Measurements from ENCODE around the gene FAM114A2.

FAM114A2 gene

DNA sequence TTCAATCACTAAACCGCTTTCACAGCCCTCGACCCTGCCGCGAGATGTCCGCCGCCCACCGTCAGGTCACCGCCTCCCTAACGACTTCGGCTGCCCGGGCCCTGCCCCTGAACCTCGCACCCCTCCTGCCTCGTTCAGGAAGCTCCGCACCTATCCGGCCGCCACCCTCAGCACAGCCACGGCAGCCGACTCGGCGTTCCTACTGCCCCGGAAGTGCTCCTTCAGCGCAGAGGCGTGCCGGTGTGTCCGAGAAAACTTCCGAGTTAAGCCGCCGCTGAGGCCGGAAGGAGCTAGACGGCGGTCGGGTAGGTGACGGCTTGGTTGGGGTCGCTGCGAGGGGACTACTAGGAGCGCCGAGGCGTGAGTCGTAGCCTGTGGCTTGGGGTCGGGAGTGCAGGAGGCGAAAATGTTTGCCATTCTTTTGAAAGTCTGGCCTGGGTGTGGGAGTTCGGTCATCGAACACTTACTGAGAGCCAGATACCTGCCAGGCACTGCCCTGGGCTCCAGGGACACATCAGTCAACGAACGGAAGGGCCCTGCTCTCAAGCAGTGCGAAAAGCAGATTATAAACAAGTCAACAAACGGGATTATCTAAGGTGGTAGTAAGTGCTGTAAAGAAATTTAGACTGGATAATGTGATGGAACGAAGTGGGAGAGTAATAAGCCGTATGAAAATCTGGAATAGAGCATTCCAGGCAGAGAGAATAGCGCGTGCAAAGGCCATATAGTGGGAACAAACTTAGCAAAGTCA, at the start of gene FAM114A2, which contains the start of gene MFAP3:
TSS of gene FAM114A2 (minus strand) at position 204 of the 751 bp plus-strand sequence. CDS start 3,957 bp downstream, outside the sequence.
TSS of gene MFAP3 (plus strand) at position 261 of the 751 bp plus-strand sequence. CDS start 10,756 bp downstream, outside the sequence.
- Histone ChIP-seq H3K4me3 (peak within 1 kb of the TSS; percentile 65 to 93 (median 80)), H3K4me2 (peak within 1 kb of the TSS; percentile 79 to 97 (median 88)), H3K36me3 (peaks cover 0 to 9% (median 0%) of the 10 kb centered on the region in 11 experiments; a peak in 4 of 22 replicates), H3K27me3 (no peaks in the 10 kb centered on the region), H3K27ac (peak within 1 kb of the TSS; percentile 60 to 85 (median 77)), H3K9ac (peak within 1 kb of the TSS; percentile 63 to 88 (median 80)), H3K4me1 (peaks cover 18 to 59% (median 35%) of the 10 kb centered on the region in 10 experiments), H4K20me1 (peaks cover 0 to 4% (median 0%) of the 10 kb centered on the region in 11 experiments; a peak in 6 of 22 replicates), H3K9me3 (replicated peaks in 1 of 11) (no peaks in the 10 kb centered on the region)
- no peak for TF ChIP-seq Cebpa-rat (IDR thresholded peaks at IDR 0.05)

DNA sequence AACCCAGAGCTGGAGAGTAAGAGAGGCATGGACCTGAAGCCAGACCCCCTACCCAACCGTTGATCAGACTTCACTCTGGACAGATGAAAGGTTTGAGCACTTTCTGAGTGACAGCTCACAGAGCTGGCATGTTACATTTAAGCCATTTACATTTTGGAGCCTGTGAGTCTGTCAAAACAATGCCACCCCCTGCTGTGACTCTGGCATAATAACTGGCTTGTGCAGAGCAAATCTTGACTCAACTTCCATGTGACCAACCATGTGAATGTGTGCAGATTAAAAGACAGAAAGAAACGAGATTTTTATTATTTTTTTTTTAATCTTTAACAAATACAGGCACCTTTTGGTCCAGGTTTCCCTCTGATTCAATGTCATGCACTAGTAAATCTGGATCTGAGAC, 48.5 kb upstream of the FAM114A2 start:
- Histone ChIP-seq H3K4me2 (no peak overlapping the region), H3K27ac (no peak overlapping the region), H4K20me1 (no peaks in the 10 kb centered on the region), H3K4me1 (peaks cover 9 to 15% (median 13%) of the 10 kb centered on the region in 10 experiments), H3K36me3 (no peaks in the 10 kb centered on the region), H3K4me3 (no peak overlapping the region), H3K27me3 (no peaks in the 10 kb centered on the region), H3K9me3 (replicated peaks in 1 of 11) (peaks cover 0 to 4% (median 0%) of the 10 kb centered on the region in 11 experiments; a peak in 1 of 22 replicates), H3K9ac (no peak overlapping the region)
- no peak for TF ChIP-seq Cebpa-rat (IDR thresholded peaks at IDR 0.05)

DNA sequence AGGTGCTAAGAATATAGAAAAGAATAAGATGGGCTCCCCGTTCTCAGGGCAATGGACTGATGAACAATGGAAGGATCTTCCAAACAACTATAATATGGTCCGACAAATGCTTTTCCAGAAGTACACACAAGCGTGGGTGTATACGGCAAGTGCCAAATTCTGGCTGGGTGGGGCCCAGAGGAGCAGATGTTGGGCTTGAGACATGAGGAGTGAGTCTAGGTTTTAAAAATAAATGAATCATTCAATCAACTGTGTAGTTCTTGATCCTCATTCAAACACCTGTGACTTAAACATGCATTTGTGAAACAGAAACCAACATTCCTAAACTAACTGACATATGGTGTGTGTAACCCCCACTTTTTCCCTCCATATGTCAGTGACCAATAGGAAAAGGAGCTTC, 47.9 kb upstream of the FAM114A2 start:
- H3K27me3 ChIP-seq, result no peaks in the 10 kb centered on the region
- no peak for TF ChIP-seq Cebpa-rat (IDR thresholded peaks at IDR 0.05)

DNA sequence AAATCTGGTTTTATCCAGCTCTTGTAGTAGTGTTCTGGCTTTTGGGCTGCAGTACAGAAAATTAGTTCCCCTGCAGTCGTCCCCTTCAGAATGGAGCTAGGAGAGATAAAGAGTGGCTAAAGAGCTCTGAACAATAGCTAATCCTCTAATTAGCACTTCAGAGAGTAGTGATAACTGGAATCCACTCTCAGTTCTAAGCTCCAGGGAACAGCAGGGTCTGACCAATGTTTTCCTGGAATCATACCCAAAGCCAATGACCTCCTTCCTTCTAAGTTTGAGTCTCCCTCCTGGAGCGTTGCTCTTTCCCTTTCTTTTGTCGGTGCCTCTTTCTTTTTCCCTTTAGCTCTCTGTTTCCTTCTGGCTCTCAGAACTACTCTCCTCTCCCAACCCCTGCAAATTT, 47.4 kb upstream of the FAM114A2 start:
- H3K27ac ChIP-seq, result no peak overlapping the region
- no peaks in the 10 kb centered on the region for H3K27me3 ChIP-seq
- peaks cover 0 to 4% (median 0%) of the 10 kb centered on the region in 11 experiments; a peak in 1 of 22 replicates for H3K9me3 ChIP-seq (replicated peaks in 1 of 11)
- H4K20me1 ChIP-seq, result no peaks in the 10 kb centered on the region
- H3K4me2 ChIP-seq, result no peak overlapping the region
- no peak overlapping the region for H3K4me3 ChIP-seq
- peaks cover under 1 to 4% (median 2%) of the 10 kb centered on the region in 10 experiments; a peak in 15 of 20 replicates for H3K4me1 ChIP-seq
- no peaks in the 10 kb centered on the region for H3K36me3 ChIP-seq
- no peak overlapping the region for H3K9ac ChIP-seq
- no peak for TF ChIP-seq Cebpa-rat (IDR thresholded peaks at IDR 0.05)

More for the DNA sequence above, 47.9 kb upstream of the FAM114A2 start:
- Histone ChIP-seq H3K4me3 (no peak overlapping the region), H3K4me1 (peaks cover 6 to 9% (median 7%) of the 10 kb centered on the region in 10 experiments), H3K4me2 (no peak overlapping the region), H3K36me3 (no peaks in the 10 kb centered on the region), H3K27ac (no peak overlapping the region), H3K9me3 (replicated peaks in 1 of 11) (peaks cover 0 to 4% (median 0%) of the 10 kb centered on the region in 11 experiments; a peak in 1 of 22 replicates), H3K9ac (no peak overlapping the region), H4K20me1 (no peaks in the 10 kb centered on the region)

DNA sequence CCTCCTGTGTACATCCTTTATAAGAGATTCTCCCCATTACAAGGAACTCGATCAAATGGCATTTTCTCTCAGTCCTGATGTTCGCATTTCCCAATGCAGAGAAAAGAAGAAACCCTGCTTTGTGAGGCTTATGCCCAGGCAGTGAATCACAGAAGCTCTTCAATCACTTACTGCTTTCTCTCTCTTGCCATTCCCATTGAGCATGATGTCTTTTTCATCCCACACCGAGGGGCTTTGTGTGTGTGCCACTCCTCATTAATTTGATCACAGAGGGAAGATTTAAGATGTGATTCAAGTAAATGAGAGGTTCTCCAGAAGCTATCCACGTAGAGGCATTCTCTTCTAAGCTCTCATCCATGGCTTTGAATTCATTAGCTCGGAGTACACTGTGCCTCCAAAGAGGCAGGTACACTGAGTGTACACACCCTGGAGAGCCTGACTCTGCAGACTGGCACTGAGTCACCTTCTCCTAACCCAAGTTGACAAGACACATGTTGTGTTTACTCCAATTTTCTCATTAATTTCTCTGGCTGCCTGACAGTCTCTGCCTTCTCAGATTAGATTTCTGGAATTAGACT, 45.4 kb upstream of the FAM114A2 start:
- Histone ChIP-seq H4K20me1 (no peaks in the 10 kb centered on the region), H3K4me1 (no peaks in the 10 kb centered on the region), H3K36me3 (no peaks in the 10 kb centered on the region), H3K4me3 (no peak overlapping the region), H3K27ac (no peak overlapping the region), H3K9me3 (replicated peaks in 1 of 11) (peaks cover 0 to 4% (median 0%) of the 10 kb centered on the region in 11 experiments; a peak in 1 of 22 replicates), H3K9ac (no peak overlapping the region), H3K4me2 (no peak overlapping the region), H3K27me3 (no peaks in the 10 kb centered on the region)
- TF ChIP-seq Cebpa-rat (IDR thresholded peaks at IDR 0.05), result no peak

- Histone ChIP-seq H3K4me2 (no peak overlapping the region), H3K9ac (no peak overlapping the region), H4K20me1 (no peaks in the 10 kb centered on the region), H3K4me1 (peaks cover 8 to 20% (median 13%) of the 10 kb centered on the region in 10 experiments; a peak in 18 of 20 replicates), H3K4me3 (no peak overlapping the region), H3K36me3 (no peaks in the 10 kb centered on the region), H3K27me3 (no peaks in the 10 kb centered on the region), H3K9me3 (replicated peaks in 1 of 11) (no peaks in the 10 kb centered on the region), H3K27ac (no peak overlapping the region)
- no peak for TF ChIP-seq Cebpa-rat (IDR thresholded peaks at IDR 0.05)
Observed at GRCh38 chr5:154081246-154081645, 42.5 kb upstream of the FAM114A2 start.

- Histone ChIP-seq H3K4me1 (peaks cover 8 to 39% (median 30%) of the 10 kb centered on the region in 10 experiments; a peak in 19 of 20 replicates), H3K27ac (no peak overlapping the region), H4K20me1 (no peaks in the 10 kb centered on the region), H3K36me3 (no peaks in the 10 kb centered on the region), H3K27me3 (no peaks in the 10 kb centered on the region), H3K9ac (no peak overlapping the region), H3K4me3 (no peak overlapping the region), H3K4me2 (peak overlapping the region; percentile 25 to 70 (median 43); a peak in 20 of 22 replicates), H3K9me3 (replicated peaks in 1 of 11) (no peaks in the 10 kb centered on the region)
- TF ChIP-seq Cebpa-rat (IDR thresholded peaks at IDR 0.05), result no peak
Observed at GRCh38 chr5:154078272-154078671, 39.6 kb upstream of the FAM114A2 start.

DNA sequence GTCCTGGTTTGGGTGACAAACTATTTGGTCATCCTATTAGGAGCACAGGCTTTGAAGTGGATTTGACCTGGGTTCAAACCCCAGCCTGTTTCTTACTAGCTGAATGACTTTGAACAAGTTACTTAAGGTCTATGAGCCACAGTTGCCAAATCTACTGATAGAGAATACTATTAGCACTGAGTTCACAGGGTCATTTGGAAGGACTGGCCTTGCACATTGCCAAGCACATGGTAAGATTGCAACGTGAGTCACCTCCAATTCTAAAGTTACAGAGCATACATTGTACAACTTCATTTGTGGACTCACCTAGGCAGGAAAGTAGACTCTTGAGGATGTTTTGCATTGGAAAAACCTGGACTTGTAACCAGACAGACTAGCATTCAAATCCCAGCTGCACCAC, 39.0 kb upstream of the FAM114A2 start:
- no peaks in the 10 kb centered on the region for H3K36me3 ChIP-seq
- no peak for TF ChIP-seq Cebpa-rat (IDR thresholded peaks at IDR 0.05)
- H3K27ac ChIP-seq, result no peak overlapping the region
- H3K4me2 ChIP-seq, result peak overlapping the region; percentile 25 to 70 (median 43); a peak in 17 of 22 replicates
- no peak overlapping the region for H3K9ac ChIP-seq
- H4K20me1 ChIP-seq, result no peaks in the 10 kb centered on the region
- no peaks in the 10 kb centered on the region for H3K27me3 ChIP-seq
- no peaks in the 10 kb centered on the region for H3K9me3 ChIP-seq (replicated peaks in 1 of 11)
- H3K4me3 ChIP-seq, result no peak overlapping the region
- peaks cover 8 to 39% (median 30%) of the 10 kb centered on the region in 10 experiments; a peak in 19 of 20 replicates for H3K4me1 ChIP-seq

GRCh38 chr5:154076240-154076922, 37.7 kb upstream of the FAM114A2 start:
- H3K9ac ChIP-seq, result no peak overlapping the region
- peaks cover 8 to 42% (median 30%) of the 10 kb centered on the region in 10 experiments; a peak in 19 of 20 replicates for H3K4me1 ChIP-seq
- no peaks in the 10 kb centered on the region for H3K27me3 ChIP-seq
- peak overlapping the region in 6 of 11 experiments; percentile 30 to 64 (median 55); a peak in 10 of 22 replicates for H3K4me2 ChIP-seq
- no peaks in the 10 kb centered on the region for H3K9me3 ChIP-seq (replicated peaks in 1 of 11)
- peak overlapping the region in 5 of 11 experiments; percentile 39 to 55 (median 43); a peak in 8 of 22 replicates for H3K27ac ChIP-seq
- no peaks in the 10 kb centered on the region for H3K36me3 ChIP-seq
- H4K20me1 ChIP-seq, result no peaks in the 10 kb centered on the region
- TF ChIP-seq Cebpa-rat (IDR thresholded peaks at IDR 0.05), result no peak
- no peak overlapping the region for H3K4me3 ChIP-seq

Data from BLaER1 treated with 17β-estradiol and CSF1 and Interleukin-3, amounts not matched to agents 10 nM and 100 nM (cell line).